ENCODE measurements around the gene RRAGA.
"Not testable (repeated sequence)": the region's sequence is repeated elsewhere in the genome, so short reads cannot be mapped to it uniquely, and the experiment has no call there.

RRAGA gene

DNA sequence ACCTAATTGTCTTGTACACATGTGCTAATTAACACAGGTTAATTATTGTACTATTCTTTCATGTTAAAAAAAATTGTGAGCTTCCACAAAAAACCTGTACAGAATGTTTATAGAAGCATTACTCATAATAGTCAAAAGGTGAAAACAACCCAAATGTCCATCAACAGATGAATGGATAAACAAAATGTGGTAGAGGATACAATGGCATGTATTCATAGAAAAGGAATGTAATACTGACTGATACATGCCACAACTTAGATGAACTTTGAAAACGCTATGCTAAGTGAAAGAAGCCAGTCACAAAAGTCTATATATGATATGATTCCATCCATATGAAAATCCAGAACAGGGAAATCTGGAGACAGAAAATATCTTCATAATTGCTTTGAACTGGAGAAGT lies 25.6 kb downstream of the RRAGA start:
- TF ChIP-seq Cebpa-rat (IDR thresholded peaks at IDR 0.05): no peak
- Histone ChIP-seq H3K4me1 (no peaks in the 10 kb centered on the region), H3K27me3 (no peaks in the 10 kb centered on the region), H3K27ac (no peak overlapping the region), H3K36me3 (peaks cover 92% of the 10 kb centered on the region), H3K4me3 (no peak overlapping the region), H4K20me1 (no peaks in the 10 kb centered on the region), H3K9ac (no peak overlapping the region), H3K4me2 (no peak overlapping the region), H3K9me3 (peaks cover 16% of the 10 kb centered on the region)

DNA sequence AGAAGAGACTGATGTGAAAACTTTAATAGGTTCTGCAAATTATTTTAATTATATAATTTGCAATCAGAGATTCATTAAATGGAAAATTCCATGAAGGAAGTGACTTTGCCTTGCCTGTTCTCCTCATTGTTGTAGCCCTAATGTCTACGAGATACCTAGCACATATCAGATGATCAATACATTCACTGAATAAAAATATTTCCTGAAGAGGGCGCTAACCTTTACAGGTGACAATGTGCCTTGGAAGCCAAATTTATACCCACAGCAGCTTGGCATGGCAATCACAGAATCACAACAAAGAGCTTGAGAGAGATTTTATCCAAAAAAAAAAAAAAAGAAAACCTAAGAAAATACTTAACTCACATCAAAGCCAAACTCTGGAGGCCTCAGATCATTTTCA lies 36.1 kb downstream of the RRAGA start:
- H3K4me1 ChIP-seq: no peaks in the 10 kb centered on the region
- H3K4me2 ChIP-seq: no peak overlapping the region
- no peaks in the 10 kb centered on the region for H3K9me3 ChIP-seq
- H3K4me3 ChIP-seq: no peak overlapping the region
- H4K20me1 ChIP-seq: peaks cover 6% of the 10 kb centered on the region; the same call in 1 of the 2 replicates
- peaks cover 99% of the 10 kb centered on the region for H3K36me3 ChIP-seq
- no peak overlapping the region for H3K27ac ChIP-seq
- TF ChIP-seq Cebpa-rat (IDR thresholded peaks at IDR 0.05): no peak
- H3K27me3 ChIP-seq: no peaks in the 10 kb centered on the region
- no peak overlapping the region for H3K9ac ChIP-seq

DNA sequence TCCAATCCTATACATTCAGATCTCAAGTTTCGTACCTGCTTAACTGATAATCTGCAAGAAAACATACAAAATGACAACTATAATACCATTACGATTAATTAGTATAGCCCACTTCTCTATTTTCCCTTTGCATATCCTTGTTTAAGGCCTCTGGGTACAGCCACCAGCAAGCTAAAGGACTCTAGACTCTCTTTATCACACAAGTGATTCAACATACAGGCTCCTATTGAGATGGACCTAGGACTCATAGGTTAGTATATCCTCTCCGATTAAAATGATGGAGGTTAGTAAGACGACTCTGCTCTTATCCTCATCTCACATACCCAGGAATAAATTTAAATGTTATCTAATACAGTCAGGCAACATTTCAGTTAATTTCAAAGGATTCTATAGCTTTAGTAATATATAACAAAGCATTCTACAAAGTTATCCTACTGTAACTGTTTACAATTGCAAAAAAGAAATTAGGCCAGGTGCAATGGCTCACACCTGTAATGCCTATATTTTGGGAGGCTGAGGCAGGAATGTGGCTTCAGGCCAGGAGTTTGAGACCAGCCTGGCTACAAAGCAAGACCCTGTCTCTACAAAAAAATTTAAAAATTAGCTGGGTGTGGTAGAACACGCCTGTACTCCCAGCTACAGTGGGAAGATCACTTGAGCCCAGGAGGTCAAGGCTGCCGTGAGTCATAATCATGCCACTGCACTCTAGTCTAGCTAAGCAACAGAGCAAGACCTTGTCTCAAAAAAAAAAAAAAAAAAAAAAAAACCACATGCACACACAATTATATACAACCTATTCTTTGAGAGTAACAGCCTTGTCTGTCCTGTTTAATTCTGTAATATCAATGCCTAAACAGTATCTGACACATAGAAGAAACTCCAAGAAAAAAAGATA lies 38.1 kb downstream of the RRAGA start:
- Histone ChIP-seq H3K9me3 (no peaks in the 10 kb centered on the region), H3K36me3 (peaks cover 99% of the 10 kb centered on the region), H3K27me3 (no peaks in the 10 kb centered on the region), H3K27ac (no peak overlapping the region), H3K9ac (no peak overlapping the region), H3K4me3 (no peak overlapping the region), H3K4me2 (no peak overlapping the region), H4K20me1 (peaks cover 6% of the 10 kb centered on the region; the same call in 1 of the 2 replicates), H3K4me1 (peaks cover 4% of the 10 kb centered on the region; the same call in 1 of the 2 replicates)
- TF ChIP-seq Cebpa-rat (IDR thresholded peaks at IDR 0.05): no peak

DNA sequence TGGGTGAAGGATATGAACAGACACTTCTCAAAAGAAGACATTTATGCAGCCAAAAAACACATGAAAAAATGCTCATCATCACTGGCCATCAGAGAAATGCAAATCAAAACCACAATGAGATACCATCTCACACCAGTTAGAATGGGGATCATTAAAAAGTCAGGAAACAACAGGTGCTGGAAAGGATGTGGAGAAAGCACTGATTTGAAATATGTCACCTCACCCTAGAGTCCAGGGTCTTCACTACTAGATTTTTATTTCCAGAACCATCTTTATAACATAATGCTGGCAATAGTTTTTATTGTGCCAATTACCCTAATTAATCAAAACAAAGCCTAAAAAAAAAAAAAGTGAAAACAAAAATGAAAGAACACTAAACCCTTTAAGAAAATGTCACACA lies 48.2 kb downstream of the RRAGA start:
- peaks cover 52% of the 10 kb centered on the region for H4K20me1 ChIP-seq
- H3K9me3 ChIP-seq, H3K9ac ChIP-seq, H3K27ac ChIP-seq, H3K4me3 ChIP-seq, H3K27me3 ChIP-seq: not testable (repeated sequence)
- H3K4me1 ChIP-seq: peaks cover 34% of the 10 kb centered on the region
- H3K36me3 ChIP-seq: peaks cover 72% of the 10 kb centered on the region
- peak overlapping the region; percentile 30; the same call in 1 of the 2 replicates for H3K4me2 ChIP-seq

Measured in BLaER1 (cell line).